GM15510 (cell line): Measurements from ENCODE around the gene GPC6.

Source experiments
- POLR2A ChIP-seq: IDR thresholded peaks from 3 replicates; pipeline ENCODE4 v1.6.1; 2011; ENCODE audit warnings: borderline replicate concordance; ENCODE audit not compliant: insufficient read length; ENCODE audit errors: extremely low read depth

GPC6 gene

DNA sequence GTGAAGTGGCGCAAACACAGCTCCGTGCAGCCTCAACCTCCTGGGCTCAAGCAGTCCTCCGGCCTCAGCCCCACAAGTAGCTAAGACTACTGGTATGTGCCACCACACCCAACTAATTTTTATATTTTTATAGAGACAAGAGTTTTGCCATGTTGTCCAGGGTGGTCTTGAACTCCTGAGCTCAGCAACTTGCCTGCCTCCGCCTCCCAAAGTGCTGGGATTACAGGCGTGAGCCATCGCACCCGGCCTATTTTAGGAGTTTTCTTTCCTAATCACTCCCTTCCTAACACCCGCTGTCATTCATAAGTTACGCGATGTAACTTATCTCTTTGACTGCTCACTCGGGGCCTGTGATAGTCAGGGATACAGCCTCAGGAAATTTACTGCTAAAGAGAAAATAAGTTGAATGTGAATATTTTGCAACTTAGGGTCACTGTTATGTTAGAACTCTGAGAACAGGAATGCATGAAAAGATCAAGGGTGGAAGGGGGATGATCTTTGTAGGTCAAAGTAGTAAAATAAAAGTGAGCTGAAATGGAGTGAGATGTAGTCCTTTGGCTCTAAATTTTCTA is 1112.6 kb downstream of the GPC6 start:
- no peak for TF ChIP-seq POLR2A

DNA sequence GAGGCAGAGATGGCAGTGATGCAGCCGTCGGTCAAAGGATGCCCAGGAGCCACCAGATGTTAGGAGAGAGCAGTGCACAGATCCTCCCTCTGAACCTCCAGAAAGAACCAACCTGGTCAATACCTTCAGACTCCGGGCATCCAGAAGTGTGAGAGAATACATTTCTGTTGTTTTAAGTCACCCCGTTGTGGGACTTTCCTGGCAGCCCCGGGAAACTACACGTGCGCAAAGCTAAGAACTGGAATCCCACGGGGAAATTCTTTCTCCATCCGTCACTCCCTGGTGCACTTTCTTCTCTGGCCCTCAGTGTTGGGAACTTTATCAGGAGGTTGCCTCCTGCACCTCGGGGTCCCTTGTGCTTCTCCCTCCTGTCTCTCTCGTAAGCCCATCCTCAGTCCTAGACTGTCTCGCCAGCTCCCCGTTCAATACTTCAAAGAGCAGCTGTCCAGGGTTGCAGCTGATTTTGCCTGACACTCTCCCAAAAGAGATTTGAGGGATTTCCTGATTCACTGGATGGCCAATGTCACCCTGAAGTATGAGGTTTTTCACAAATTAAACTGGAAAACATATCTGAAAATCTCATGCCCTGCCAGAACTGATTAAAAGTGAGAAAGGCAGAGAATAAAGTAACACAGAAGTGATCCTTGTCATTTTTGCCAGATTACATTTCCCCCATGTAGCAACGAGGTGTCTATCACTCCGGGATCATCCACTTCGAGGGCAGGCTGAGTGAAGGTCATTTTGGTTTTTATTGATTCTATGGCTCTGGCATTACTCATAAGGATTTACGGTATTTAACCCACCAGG is 1116.0 kb downstream of the GPC6 start:
- TF ChIP-seq POLR2A, result no peak

DNA sequence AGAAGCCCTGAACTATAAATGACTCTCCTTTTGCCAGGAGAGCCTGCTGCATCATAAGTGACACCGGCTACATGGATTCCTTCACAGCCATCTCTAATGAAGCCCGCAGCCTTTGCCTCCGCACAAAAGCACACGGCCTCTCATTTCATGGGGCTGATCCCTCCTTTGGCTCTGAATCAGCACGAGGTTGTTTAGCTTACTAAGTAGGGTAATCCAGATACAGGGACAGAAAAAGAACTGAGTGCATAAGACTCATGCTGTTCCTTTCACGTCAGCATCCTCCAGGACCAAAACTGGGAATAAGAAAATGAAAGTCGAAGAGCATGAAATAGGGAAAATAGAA is 1116.6 kb downstream of the GPC6 start:
- no peak for TF ChIP-seq POLR2A

DNA sequence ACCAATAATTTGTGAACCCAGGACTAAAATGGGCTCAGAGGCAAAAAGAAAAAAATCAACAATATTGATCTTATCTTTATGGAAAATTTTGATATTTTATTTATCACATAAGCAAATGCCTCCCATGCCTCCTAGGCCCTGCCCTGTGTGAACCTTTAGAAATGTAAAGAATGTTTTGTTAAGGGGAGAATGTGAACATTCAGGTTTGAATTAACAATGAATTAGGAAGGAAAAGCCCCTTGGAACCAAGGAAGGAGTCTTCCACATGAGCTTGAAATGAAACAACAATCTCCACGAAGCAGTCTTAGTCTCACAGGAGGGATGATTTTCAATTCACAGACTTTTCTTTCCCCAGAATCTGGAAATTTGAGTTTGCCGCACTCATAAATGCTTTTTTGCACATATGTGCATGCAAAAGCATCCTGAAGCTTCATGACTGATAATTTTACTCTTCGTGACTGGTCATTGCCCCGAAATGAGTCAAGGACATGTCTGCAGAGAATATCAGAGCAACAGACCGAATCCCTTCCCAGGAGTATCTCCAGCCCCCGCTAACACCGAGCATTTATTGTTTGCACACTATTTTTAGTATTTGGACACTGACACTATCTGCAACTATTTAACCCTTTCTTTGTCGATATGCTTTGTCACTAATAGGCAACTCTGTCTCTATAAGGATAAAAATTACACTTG is 1117.7 kb downstream of the GPC6 start:
- no peak for TF ChIP-seq POLR2A

DNA sequence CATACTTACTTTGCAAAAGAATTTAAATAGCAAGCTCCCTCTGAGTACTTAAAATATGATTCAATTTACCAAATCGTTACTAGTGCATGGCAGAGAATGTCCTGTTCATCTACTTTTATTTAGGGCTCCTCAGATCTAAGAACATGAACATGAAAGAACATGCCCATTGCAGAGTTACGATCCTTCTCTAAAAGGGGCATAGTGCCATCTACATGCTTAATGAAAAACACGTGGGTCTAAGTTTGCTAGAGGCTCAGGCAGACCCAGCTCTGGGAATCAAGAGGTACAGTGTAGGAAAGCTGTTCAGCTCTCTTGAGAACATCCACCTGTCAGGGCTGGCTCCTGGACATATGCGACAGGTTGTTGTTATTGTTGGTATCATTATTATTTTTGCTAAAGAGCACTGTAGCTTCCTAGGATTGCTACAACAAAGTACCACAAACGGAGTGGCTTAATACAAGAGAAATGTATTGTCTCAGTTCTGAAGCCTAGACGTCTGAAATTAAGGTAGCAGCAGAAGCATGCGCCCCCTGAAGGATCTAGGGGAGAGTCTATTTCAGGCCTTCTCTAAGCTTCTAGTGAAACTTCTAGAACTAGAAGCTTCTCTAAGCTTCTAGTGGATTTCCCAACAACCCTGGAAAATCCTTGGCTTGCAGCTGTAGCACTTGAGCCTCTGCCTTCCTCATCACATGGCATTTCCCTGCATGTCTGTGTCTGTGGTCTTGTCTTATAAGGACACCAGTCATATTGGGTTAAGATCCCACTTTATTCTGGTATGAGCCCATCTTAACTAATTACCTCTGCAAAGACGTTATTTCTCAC is 1119.0 kb downstream of the GPC6 start:
- no peak for TF ChIP-seq POLR2A

DNA sequence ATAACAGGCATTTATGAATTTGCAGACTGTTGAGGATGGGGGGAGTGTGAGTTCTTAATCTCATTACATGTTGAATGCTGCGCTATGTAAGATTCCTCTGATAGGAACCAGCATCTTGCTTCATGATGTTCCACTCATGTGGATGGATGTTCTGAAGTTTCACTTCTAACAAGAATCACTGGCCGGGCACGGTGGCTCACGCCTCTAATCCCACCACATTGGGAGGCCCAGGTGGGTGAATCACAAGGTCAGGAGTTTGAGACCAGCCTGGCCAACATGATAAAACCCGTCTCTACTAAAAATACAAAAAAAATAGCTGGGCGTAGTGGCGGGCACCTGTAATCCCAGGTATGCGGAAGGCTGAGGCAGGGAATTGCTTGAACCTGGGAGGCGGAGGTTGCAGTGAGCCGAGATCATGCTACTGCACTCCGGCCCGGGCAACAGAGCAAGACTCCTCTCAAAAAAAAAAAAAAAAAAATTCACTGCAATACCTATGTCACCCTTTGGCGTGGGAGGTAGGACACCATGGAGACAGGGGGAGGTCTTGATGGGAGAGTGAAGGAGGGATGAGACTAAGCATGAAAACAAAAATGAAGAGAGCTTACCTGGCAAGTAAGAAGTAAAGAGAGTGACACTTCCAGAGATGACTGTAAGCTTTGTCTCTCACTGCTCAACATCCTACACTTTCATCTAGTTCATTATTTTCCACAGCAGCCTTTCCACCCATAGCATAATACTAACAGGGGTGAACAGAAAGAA is 1119.8 kb downstream of the GPC6 start:
- no peak for TF ChIP-seq POLR2A

DNA sequence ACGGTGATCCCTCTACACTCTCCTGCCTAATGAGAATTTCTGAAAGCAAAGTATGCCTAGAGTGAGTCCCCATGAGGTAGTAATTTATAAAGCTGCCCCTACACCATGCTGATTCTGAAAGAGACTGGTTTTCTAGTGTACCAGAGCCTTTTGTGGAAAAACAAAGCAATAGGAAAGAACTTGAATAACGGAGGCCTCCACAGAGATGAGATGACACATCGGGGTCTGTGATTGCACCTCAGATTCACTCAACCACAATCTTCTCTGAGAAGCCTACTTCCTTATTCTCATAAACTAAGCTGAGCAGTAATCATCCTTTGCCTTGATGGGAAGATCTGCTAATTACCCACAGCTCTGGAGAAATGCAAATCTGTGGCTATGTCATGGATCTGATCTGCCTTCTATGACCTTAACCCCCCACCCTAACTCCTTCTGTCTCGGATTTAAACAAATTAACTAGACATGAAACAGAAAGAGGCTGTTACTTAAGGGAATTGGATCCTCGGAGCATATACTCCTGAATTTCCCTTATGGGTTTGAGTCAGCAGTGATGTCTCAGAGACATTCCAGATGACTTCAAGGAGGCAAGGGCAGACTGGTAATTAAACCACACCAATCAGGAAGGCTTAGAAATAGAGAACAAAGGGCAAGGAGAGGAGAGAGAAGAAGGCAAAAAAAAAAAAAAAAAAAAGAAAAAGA is 1124.8 kb downstream of the GPC6 start:
- no peak for TF ChIP-seq POLR2A

DNA sequence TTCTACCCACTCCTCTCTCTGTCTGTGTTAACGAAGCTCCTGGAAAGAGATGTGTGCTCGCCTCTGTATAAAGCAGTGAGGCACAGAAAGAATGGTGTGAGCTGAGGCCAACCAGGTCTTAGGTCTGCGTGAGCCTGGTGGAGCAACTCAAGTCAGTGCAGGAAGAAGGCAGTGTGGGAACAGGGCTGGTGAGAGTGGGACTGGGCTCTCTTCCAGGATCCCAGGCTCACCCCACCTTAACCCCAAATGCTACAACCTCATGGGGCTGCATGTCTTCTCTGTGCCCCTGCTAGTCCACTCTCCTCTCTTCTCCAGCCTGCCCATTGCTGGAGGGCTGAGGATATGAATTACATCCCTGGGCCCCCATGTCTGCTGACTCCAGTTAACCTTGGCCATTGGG is 1125.5 kb downstream of the GPC6 start:
- no peak for TF ChIP-seq POLR2A

DNA sequence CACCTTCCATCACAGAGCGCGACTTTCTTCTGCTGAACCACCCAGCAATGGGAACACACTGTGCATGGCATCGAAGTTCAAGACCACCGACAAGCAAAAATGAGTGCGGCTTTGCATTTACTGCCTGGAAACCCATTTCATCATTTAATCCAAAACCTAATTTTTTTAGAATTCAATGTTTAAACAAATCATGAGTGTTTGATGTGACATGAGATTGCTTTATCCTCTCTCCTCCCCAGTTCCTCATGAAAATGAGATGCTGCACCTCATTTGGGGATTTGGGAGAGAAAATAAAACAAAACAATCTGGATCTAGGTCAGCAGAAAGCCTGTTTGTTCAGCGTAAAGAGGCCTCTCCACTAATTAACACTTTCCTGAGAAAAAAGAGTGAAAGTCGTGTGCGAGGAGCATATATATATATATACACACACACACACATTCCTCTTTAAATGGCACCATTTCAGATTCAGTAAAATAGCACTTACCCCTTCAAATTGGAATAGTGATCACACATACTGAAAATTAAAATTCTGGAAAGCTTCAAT is 1126.6 kb downstream of the GPC6 start:
- no peak for TF ChIP-seq POLR2A

DNA sequence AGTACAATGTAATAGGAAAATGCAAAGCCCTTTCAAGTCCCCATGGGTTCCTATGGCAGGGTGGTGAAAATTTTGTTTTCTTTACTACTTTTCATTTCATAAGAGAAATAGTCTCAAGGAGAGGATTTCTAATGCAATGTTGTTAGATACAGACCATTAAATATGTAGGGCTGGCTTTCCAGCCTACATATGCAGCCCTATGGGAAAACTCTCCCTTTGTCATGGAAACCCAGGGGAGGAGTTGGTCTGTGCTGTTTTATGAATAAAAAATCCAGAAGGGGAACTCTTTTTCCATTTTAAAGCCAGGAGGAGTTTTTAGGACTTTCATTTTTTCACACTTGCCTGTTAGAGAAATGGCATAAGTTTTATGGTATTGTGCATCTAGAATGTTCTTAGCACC is 1133.3 kb downstream of the GPC6 start:
- no peak for TF ChIP-seq POLR2A

DNA sequence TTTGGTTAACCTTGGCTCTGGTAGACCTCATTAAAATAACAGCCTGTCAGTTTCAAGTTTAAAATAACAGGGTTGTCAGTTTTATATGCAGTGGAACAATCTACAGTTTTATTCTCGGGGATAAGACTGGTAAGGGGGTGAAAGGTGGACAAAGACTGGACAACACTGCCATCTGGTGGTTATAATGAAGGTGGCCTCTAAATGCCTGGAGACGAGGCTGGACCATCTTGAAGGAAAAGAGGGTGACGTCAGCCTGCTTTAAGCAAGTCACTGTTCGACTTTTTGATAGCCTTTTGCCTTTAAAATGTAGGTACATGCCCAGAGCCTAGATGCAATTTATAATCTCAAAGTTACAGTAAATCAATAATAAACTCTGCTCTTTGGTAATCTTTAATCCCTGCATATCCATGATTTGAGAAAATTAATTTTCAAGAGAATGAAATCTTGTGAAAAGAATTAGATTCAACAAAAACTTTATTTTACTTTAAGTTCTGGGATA is 1135.9 kb downstream of the GPC6 start:
- no peak for TF ChIP-seq POLR2A

DNA sequence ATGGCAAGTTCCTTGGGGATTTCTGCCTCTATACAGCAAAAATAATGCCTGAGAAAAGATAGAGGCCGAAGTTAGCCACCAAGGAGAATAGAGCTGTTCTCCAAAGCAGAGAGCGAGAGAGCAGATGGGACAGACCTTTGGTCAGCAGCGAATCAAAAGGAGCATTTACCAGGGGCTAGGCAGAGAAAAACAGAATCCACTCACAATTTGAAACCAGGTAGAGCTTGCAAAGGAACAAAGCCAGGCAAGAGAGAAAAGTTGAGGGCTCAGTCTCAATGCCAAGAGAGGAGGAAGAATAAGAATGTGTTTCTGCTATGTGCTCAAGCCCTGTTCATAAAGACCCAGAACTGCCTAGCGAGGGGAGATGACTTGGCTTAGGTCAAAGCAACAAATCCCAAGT is 1140.1 kb downstream of the GPC6 start:
- no peak for TF ChIP-seq POLR2A

DNA sequence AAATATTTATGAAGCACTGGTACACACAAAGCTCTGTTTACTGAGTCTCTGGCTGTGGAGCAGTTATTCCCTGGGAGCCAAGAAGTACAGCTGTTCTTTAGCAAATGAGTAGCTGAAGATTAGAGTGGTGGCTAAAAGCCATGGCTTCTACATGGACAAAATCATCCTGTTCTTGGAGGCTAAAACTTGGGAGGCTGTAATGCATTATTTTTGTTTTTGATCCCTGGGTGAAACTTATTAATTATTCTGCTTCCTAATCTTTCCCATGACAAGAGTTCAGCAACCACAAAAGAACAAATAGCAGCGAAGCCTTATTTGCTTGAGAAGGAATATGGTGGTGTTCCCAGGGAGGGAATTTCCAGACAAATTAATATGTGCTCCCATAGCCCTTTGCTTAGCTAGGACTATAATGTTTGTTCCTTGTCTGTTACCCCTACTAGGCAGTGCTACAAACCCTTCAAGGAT is 1143.4 kb downstream of the GPC6 start:
- no peak for TF ChIP-seq POLR2A
